SK-N-MC (cell line): Measurements from ENCODE around the gene HTR3B.

Experiments used
- EZH2 ChIP-seq: fragments of 200-600 bp; sonication (generic); IDR thresholded peaks from one replicate; pipeline ENCODE4 v1.6.1; 2017; ENCODE audit warnings: antibody characterized with exemption
- POLR2AphosphoS5 ChIP-seq: IDR thresholded peaks from 2 replicates; pipeline ENCODE4 v1.6.1; 2012; ENCODE audit warnings: mild to moderate bottlenecking, low read depth, low read length, borderline replicate concordance

- TF ChIP-seq POLR2AphosphoS5 = no peak
- no peak for TF ChIP-seq EZH2
These were observed 29.9 kb upstream of the HTR3B start for GRCh38 chr11:113874581-113875233.
